GM23338 (cell line): ENCODE data around the gene TSR1.

ENCODE experiments used
- CTCF ChIP-seq, 2 experiments: fragments of 200-600 bp in 1 of 2; sonication (generic) in 1 of 2; conservative IDR thresholded peaks; 2 replicates each; pipeline versions ENCODE4 v1.5.1 to v1.6.1; 2016 to 2017; ENCODE audit warnings: antibody characterized with exemption in 2 of 2, low read depth in 2 of 2, mild to moderate bottlenecking in 2 of 2, moderate library complexity in 1 of 2
- EZH2 ChIP-seq: fragments of 200-600 bp; sonication (generic); IDR thresholded peaks from one replicate; pipeline ENCODE4 v1.8.0; 2017; ENCODE audit warnings: antibody characterized with exemption, mild to moderate bottlenecking, low read depth; ENCODE audit not compliant: unreplicated experiment
- EZH2phosphoT487 ChIP-seq: fragments of 200-600 bp; sonication (generic); IDR thresholded peaks from one replicate; pipeline ENCODE4 v1.8.1; 2018; ENCODE audit warnings: antibody characterized with exemption; ENCODE audit not compliant: unreplicated experiment
- STAT1 ChIP-seq: IDR thresholded peaks from one replicate; pipeline ENCODE4 v1.6.1; 2016; ENCODE audit warnings: antibody characterized with exemption; ENCODE audit not compliant: unreplicated experiment
- TF ChIP-seq, protein P1 (sequence below): IDR thresholded peaks from one replicate; pipeline ENCODE4 v1.6.1; 2018; ENCODE audit warnings: antibody characterized with exemption; ENCODE audit not compliant: unreplicated experiment

DNA sequence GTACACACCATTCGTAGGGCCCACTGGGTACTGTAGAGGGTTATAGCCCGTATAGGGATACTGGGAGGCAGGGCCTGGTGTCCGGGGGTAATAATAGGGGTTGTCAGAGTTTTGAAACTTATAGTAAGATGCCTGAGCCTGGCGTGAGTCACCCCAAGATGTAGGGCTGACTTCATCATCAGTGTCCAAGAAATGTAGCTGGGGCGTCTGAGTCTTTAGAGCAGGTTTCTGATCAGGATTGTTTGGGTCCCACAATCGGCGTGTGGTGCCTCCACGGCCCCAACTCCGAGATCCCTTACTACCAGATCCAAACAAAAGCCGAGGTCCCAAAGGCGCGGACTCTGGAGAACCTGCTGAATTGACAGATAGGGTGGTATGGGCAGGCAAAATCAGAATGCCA, 37.1 kb downstream of the TSR1 start:
- TF ChIP-seq STAT1 (no peak), CTCF (conservative IDR thresholded peaks at IDR 0.05; ENCODE audit: low read depth in 2 of 2) (no peak), EZH2 (no peak), EZH2phosphoT487 (no peak)
- TF ChIP-seq, protein P1, sequence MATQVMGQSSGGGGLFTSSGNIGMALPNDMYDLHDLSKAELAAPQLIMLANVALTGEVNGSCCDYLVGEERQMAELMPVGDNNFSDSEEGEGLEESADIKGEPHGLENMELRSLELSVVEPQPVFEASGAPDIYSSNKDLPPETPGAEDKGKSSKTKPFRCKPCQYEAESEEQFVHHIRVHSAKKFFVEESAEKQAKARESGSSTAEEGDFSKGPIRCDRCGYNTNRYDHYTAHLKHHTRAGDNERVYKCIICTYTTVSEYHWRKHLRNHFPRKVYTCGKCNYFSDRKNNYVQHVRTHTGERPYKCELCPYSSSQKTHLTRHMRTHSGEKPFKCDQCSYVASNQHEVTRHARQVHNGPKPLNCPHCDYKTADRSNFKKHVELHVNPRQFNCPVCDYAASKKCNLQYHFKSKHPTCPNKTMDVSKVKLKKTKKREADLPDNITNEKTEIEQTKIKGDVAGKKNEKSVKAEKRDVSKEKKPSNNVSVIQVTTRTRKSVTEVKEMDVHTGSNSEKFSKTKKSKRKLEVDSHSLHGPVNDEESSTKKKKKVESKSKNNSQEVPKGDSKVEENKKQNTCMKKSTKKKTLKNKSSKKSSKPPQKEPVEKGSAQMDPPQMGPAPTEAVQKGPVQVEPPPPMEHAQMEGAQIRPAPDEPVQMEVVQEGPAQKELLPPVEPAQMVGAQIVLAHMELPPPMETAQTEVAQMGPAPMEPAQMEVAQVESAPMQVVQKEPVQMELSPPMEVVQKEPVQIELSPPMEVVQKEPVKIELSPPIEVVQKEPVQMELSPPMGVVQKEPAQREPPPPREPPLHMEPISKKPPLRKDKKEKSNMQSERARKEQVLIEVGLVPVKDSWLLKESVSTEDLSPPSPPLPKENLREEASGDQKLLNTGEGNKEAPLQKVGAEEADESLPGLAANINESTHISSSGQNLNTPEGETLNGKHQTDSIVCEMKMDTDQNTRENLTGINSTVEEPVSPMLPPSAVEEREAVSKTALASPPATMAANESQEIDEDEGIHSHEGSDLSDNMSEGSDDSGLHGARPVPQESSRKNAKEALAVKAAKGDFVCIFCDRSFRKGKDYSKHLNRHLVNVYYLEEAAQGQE = no peak
